Endodermal cell (in vitro differentiated cells): Measurements from ENCODE around the gene C11orf16. TPM values are rescaled to one million over a fixed set of nuclear protein-coding genes. Genes with fewer than 3 reads are reported as not detected.
A peak's percentile ranks its signal among the peaks of the same experiment; 100 is the strongest.

Experiments used
- DNase-seq: peaks from one replicate; pipeline ENCODE4 v3.0.0-alpha.2; 2017
- H3K27ac ChIP-seq: 2 replicates; pipeline ENCODE4 v1.5.1; 2013; ENCODE audit warnings: mild to moderate bottlenecking, low read depth, low read length, moderate library complexity
- H3K27me3 ChIP-seq: 2 replicates; pipeline ENCODE4 v1.6.1; 2013; ENCODE audit warnings: mild to moderate bottlenecking, low read length, moderate library complexity; ENCODE audit not compliant: insufficient read depth, control insufficient read depth, poor library complexity, severe bottlenecking
- H3K36me3 ChIP-seq: 2 replicates; pipeline ENCODE4 v1.7.0; 2013; ENCODE audit warnings: mild to moderate bottlenecking, low read length, moderate library complexity; ENCODE audit not compliant: control insufficient read depth, insufficient read depth
- H3K4me1 ChIP-seq: one replicate; pipeline ENCODE4 v1.7.0; 2013; ENCODE audit warnings: low read length; ENCODE audit not compliant: control insufficient read depth, insufficient read depth
- H3K4me3 ChIP-seq: 2 replicates; pipeline ENCODE4 v1.5.1; 2013; ENCODE audit warnings: mild to moderate bottlenecking, low read length, moderate library complexity
- H3K9ac ChIP-seq: 2 replicates; pipeline ENCODE4 v1.6.1; 2013; ENCODE audit warnings: mild to moderate bottlenecking, low read length, moderate library complexity; ENCODE audit not compliant: poor library complexity, severe bottlenecking; ENCODE audit errors: extremely low read depth
- H3K9me3 ChIP-seq: 2 replicates; pipeline ENCODE4 v1.6.1; 2013; ENCODE audit warnings: mild to moderate bottlenecking, low read length, moderate library complexity; ENCODE audit not compliant: control insufficient read depth
- H3K27ac Mint-ChIP-seq: 2 replicates; pipeline ENCODE4 v1.8.0; 2020; ENCODE audit warnings: mixed read lengths
- H3K27me3 Mint-ChIP-seq: 2 replicates; pipeline ENCODE4 v1.8.0; 2021; ENCODE audit warnings: mild to moderate bottlenecking, mixed read lengths; ENCODE audit not compliant: insufficient read depth
- H3K36me3 Mint-ChIP-seq: 2 replicates; pipeline ENCODE4 v1.8.0; 2020; ENCODE audit warnings: low read depth, mixed read lengths
- H3K4me1 Mint-ChIP-seq: 2 replicates; pipeline ENCODE4 v1.8.0; 2020; ENCODE audit warnings: mixed read lengths
- H3K4me3 Mint-ChIP-seq: 2 replicates; pipeline ENCODE4 v1.8.0; 2020; ENCODE audit warnings: mild to moderate bottlenecking, moderate library complexity, mixed read lengths
- H3K9me3 Mint-ChIP-seq: 2 replicates; pipeline ENCODE4 v1.8.0; 2020; ENCODE audit warnings: mild to moderate bottlenecking, mixed read lengths
- WGBS, 2 experiments: methylation state at CpG; one replicate each; pipeline versions ENCODE4 v1.1.5 to v1.1.7; 2013; ENCODE audit warnings: missing lambda C conversion rate in 2 of 2, mixed read lengths in 1 of 2; ENCODE audit not compliant: insufficient coverage in 1 of 2, insufficient read length in 1 of 2; 5-methylcytosine and 5-hydroxymethylcytosine counted together
- total RNA-seq, 2 donors: library from RNA; stranded (reverse); fragmentation: NEBNext Ultra II Directional in 1 of 2; extraction: Animal tissue kit (Norgen Biotek cat#: 25700) in 1 of 2; gene quantifications; 2 replicates in 1 of 2; 3 replicates in 1 of 2; pipeline ENCODE4 v1.2.1, GENCODE V29; 2021
- TF ChIP-seq, protein P1 (sequence below): fragments of 200-600 bp; sonication (generic); conservative IDR thresholded peaks from 2 replicates; pipeline ENCODE4 v1.5.0; 2021; ENCODE audit warnings: antibody characterized with exemption, mild to moderate bottlenecking

The C11orf16 gene
- total RNA-seq, 2 donors from 2014 or later: not detected

DNA sequence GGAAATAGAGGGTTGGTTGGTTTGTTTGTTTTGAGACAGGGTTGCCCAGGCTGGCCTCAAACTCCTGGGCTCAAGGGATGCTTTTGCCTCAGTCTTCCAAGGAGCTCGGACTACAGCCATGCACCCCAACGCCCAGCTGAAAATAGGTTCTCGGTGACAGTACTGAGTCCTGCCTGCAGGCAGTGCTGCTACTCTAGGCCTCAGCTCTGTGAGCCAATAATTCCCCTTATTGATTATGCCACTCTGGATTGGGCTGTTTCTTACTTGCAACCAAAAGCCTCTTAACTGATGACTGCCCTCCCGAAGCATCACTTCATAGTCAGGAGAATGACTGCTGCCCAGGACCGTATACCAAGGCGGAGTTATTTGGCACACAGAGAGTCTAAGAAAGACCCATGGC is 1.2 kb upstream of the C11orf16 start:
- Mint-ChIP-seq H3K4me3 (no peak overlapping the region), H3K9me3 (no peaks in the 10 kb centered on the region), H3K27me3 (peaks cover 25% of the 10 kb centered on the region), H3K27ac (no peak overlapping the region), H3K36me3 (no peaks in the 10 kb centered on the region), H3K4me1 (peaks cover 11% of the 10 kb centered on the region)
- Histone ChIP-seq H3K4me3 (no peak overlapping the region), H3K4me1 (peaks cover 2% of the 10 kb centered on the region), H3K27ac (no peak overlapping the region), H3K9me3 (no peaks in the 10 kb centered on the region), H3K27me3 (peaks cover 9% of the 10 kb centered on the region), H3K36me3 (no peaks in the 10 kb centered on the region), H3K9ac (no peak overlapping the region)
- 95 to 98% methylated on average over 4 to 6 of the region's 6 CpGs for WGBS, 2 experiments
- peak; percentile 70 for DNase-seq
- TF ChIP-seq, protein P1, sequence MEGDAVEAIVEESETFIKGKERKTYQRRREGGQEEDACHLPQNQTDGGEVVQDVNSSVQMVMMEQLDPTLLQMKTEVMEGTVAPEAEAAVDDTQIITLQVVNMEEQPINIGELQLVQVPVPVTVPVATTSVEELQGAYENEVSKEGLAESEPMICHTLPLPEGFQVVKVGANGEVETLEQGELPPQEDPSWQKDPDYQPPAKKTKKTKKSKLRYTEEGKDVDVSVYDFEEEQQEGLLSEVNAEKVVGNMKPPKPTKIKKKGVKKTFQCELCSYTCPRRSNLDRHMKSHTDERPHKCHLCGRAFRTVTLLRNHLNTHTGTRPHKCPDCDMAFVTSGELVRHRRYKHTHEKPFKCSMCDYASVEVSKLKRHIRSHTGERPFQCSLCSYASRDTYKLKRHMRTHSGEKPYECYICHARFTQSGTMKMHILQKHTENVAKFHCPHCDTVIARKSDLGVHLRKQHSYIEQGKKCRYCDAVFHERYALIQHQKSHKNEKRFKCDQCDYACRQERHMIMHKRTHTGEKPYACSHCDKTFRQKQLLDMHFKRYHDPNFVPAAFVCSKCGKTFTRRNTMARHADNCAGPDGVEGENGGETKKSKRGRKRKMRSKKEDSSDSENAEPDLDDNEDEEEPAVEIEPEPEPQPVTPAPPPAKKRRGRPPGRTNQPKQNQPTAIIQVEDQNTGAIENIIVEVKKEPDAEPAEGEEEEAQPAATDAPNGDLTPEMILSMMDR: peak; percentile 69

DNA sequence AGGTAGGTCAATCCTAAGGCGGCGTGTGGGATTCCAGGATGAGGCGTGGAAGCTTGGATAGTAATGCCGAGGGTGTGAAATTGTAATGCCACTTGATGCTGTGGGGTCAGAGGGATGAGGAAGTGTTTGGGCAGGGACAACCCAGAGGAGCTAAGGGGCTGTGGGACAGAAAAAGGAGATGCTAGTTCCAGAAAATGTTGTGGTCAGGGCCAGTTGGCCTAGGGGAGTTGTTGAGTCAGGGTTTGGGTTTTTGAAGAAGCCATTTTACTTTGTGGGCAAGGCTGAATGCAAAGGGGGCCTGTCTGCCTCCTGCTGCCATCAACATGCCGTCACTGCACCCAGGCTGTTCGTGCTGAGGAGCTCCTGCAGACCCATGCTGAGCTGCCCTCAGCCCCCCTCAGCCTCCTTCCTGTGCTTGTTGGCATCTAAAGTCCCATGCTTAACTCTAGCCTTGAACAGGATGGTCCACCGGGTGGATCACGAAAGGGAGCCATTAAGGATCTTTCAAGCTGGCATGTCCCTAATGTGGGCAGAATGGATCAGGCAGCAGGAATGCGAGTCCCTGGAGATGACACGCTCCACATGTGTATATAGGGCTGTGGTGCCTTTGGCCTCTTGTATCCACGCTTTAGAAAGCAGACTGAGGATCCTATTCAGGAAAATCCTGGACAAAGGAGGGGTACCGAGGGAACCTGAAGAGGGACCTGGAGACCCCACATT is 2.1 kb downstream of the C11orf16 start:
- H3K9me3 ChIP-seq: no peaks in the 10 kb centered on the region
- H3K9ac ChIP-seq: no peak overlapping the region
- H3K4me1 ChIP-seq: peaks cover 2% of the 10 kb centered on the region
- TF ChIP-seq, protein P1: no peak
- no peak for DNase-seq
- H3K4me1 Mint-ChIP-seq: peaks cover 11% of the 10 kb centered on the region
- no peak overlapping the region for H3K27ac Mint-ChIP-seq
- H3K4me3 ChIP-seq: no peak overlapping the region
- H3K36me3 ChIP-seq: no peaks in the 10 kb centered on the region
- 92 to 93% methylated on average over 7 to 12 of the region's 12 CpGs for WGBS, 2 experiments
- H3K27me3 ChIP-seq: peaks cover 9% of the 10 kb centered on the region
- H3K9me3 Mint-ChIP-seq: no peaks in the 10 kb centered on the region
- H3K36me3 Mint-ChIP-seq: peaks cover 3% of the 10 kb centered on the region
- peaks cover 14% of the 10 kb centered on the region for H3K27me3 Mint-ChIP-seq
- no peak overlapping the region for H3K27ac ChIP-seq
- no peak overlapping the region for H3K4me3 Mint-ChIP-seq

DNA sequence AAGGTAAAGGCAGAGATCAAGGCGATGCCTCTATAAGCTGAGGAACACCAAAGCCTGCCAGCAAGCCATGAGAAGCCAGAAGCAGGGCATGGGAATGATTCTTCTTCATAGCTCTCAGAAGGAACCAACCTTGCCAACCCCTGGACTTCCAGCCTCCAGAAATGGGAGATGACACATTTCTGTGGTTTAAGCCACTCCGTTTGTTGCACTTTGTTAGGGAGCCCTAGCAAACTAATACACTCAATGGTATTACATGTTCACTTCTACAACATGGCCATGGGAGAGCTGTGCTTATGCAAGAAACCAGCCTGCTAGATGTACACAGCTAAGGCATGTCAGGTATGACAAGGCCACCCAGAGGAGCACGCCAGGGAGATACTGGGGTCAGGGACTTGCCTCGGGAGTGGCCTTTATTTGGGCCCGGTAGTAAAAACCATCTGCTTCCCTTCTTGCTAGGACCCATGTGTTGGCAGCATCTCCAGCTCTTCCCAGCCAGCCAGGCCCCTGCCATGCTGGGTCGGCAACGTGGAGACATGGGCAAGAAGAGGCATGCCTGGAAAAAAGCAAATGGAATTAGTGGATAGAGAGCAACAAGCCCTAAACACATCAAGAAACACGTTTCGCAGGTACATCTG is 3.6 kb downstream of the C11orf16 start:
- H3K27me3 ChIP-seq: peaks cover 9% of the 10 kb centered on the region
- H3K9ac ChIP-seq: no peak overlapping the region
- no peaks in the 10 kb centered on the region for H3K9me3 Mint-ChIP-seq
- DNase-seq: no peak
- H3K36me3 Mint-ChIP-seq: peaks cover 3% of the 10 kb centered on the region
- no peaks in the 10 kb centered on the region for H3K4me1 Mint-ChIP-seq
- no peak overlapping the region for H3K27ac ChIP-seq
- WGBS, 2 experiments: 91 to 95% methylated on average over 7 to 9 of the region's 9 CpGs
- TF ChIP-seq, protein P1: no peak
- H3K36me3 ChIP-seq: no peaks in the 10 kb centered on the region
- H3K27me3 Mint-ChIP-seq: peaks cover 12% of the 10 kb centered on the region
- H3K4me3 ChIP-seq: no peak overlapping the region
- H3K4me3 Mint-ChIP-seq: no peak overlapping the region
- H3K4me1 ChIP-seq: no peaks in the 10 kb centered on the region
- H3K27ac Mint-ChIP-seq: no peak overlapping the region
- H3K9me3 ChIP-seq: no peaks in the 10 kb centered on the region
